DMS53 treated with DMSO at 0.1 percent for 48 hours (cell line): ENCODE measurements around the gene CREBZF.

Source experiments
- DNase-seq: peaks from one replicate; lab custom pipeline; 2025; ENCODE audit not compliant: unreplicated experiment; lab: John Stamatoyannopoulos, UW

Gene CREBZF

GRCh38 chr11:85664615-85665481 is at the start of gene CREBZF:
CREBZF (minus strand) TSS chr11:85665129; CDS start chr11:85664875, 254 bp downstream.
- DNase-seq: peak; percentile 98

DNA sequence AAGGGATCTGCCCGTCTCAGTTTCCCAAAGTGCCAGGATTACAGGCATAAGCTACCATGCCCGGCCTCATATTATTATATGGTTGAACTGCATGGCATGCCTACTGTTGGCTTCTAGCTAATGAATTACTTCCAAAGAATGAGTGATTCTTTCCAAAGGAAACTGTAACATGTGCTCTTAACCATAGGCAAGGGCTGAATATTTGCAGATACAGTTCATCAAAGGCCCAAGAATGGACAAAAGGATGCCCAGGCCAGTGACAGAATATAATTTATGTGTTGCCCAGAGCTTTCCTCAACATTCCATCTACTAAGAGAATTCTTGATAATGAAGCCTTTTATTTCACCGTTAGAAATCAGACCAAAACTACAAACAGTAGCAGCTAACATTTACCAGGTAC is 48.0 kb upstream of the CREBZF start:
- no peak for DNase-seq

DNA sequence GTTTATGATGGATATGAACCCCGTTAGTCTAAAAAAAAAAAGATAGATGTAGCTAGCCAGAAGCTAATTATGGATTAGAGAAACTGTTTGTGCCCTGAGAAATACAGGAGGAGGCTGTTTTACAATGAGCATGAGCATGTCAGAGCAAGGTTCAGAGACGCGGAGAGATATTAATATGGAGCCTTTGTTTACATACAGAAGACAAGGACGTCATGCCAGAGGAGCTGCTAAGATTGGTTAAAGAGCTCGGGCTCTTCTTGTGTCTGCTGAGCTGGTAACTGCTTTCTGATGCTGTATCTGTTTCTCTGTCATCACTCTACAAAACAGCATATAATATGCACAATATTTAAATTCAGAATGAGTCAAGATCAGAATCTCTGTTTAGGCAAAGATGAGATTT is 46.0 kb upstream of the CREBZF start:
- no peak for DNase-seq

GRCh38 chr11:85709941-85710702 is 45.2 kb upstream of the CREBZF start:
- DNase-seq: no peak

GRCh38 chr11:85705800-85706199 is 40.9 kb upstream of the CREBZF start:
- DNase-seq: no peak

- no peak for DNase-seq
Measured at GRCh38 chr11:85704967-85705366, 40.0 kb upstream of the CREBZF start.

DNA sequence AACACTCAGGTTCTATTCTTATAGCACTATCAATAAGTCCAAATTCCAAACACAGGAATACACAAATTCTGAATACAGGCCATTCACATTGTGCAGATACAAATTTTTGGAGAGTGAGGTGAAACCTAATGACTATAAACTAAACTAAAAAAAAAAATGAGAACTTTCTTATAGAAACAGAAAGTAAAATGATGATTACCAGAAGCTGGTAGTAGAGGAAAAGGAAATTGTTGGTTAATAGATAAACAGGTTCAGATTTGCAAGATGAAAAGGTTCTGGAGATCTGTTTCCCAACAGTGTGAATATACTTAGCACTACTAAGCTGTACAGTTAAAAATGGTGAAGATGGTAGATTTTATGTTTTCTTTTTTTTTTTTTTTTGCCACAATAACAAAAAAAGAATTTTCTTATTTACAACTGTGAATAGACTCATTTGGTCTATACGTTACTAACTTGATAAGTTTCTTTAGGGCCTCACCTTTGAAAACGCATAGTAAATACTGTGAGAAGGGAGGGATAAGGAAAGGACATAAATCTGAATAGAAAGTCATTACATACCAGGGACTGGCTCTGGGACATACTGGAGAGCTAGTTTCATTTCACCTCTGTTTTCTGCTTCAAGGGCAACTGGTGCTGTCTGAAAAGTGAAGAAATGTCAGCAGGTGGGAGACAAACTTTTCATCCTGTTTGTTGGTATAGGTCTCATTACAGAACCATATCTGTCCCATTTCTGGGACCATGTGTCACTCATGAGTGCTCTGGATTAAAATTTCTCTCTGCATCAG is 35.2 kb upstream of the CREBZF start:
- no peak for DNase-seq

DNA sequence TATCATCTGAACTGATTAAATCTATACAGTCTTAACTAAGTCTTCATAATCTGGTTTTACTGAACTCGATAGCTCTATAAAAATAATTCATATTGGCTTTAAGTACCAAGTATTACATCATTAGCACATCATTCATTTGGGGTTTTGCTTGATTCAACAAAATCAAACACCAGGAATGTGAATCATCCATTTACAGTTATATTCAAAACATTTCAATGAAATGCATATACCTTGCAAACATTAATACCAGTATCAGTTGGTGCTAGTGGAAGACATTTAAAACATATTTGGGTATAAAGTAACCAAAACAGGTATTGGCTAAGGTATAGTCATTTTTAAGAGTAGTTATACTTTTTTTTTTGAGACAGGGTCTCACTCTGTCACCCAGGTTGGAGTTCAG is 33.3 kb upstream of the CREBZF start:
- DNase-seq: no peak

- DNase-seq: no peak
Measured at GRCh38 chr11:85697747-85698146, 32.8 kb upstream of the CREBZF start.

- no peak for DNase-seq
Measured at GRCh38 chr11:85695546-85695945, 30.6 kb upstream of the CREBZF start.

- peak; percentile 79 for DNase-seq
Measured at GRCh38 chr11:85694385-85694980, 29.6 kb upstream of the CREBZF start.

- DNase-seq: peak; percentile 100
Measured at GRCh38 chr11:85685820-85686459, 21.0 kb upstream of the CREBZF start, which contains the start of gene CCDC89. CCDC89 (minus strand) TSS chr11:85686195; CDS start chr11:85686130, 65 bp downstream.

- DNase-seq: peak; percentile 79
Measured at GRCh38 chr11:85685125-85685819, 20.3 kb upstream of the CREBZF start.

DNA sequence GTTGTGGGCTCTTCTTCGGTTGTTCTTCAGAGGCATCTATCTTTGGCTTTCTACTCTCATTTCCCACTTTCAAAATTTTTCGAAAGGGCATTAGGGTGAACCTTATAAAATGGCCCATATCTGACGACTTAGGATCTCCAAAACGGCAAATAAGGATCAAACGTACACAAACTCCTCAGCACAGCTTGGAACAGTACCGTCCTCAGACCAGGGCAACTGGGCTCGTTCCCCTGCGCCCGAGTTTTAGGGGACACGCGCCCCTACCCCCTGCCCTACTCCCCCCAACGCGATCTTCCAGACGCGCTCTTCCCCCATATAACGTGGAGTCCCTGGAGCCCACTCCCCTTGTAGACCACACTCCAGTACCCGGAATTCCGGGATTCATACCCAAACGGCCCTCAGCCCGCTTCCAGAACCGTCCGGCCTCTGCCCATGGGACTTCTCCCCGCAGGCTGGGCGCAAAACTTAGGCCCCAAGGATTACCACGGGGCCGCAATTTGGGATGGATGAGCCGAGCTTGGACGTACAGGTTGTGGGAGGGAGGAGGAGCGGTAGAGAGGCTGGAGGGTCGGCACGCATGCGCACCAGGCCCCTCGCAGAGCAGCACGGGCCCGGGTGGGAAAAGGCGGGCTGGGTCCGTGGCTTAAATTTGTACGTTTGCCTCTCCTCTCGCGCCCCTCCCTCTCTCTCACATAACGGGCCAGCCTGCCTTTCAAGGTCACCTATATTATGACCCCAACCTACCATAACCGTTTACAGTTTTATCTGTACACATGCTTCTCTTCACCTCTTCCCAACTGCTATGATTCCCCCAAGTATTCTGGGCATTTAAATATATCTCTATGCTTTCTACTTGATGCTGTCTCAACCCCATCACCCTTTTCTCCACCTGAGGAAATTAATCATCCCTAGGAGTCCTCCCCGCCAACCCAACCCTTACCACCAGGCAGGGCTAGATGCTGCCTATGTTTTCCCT is 17.7 kb upstream of the CREBZF start:
- peak; percentile 74 for DNase-seq

GRCh38 chr11:85680897-85681296 is 16.0 kb upstream of the CREBZF start:
- DNase-seq: no peak

GRCh38 chr11:85679576-85679975 is 14.6 kb upstream of the CREBZF start:
- DNase-seq: no peak

DNA sequence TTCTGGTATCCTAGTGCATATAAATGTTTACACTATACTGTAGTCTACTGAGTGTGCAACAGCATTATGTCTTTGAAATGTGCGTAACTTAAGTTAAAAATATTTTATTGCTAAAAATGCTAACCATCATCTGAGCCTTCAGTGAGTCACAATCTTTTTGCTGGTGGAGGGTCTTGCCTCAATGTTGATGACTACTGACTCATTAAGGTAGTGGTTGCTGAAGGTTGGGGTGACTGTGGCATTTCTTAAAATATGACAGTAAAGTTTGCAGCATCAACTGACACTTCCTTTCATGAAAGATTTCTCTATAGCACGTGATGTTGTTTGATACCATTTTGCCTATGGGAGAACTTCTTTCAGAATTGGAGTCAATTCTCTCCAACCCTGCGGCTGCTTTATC is 8.5 kb upstream of the CREBZF start:
- DNase-seq: no peak

DNA sequence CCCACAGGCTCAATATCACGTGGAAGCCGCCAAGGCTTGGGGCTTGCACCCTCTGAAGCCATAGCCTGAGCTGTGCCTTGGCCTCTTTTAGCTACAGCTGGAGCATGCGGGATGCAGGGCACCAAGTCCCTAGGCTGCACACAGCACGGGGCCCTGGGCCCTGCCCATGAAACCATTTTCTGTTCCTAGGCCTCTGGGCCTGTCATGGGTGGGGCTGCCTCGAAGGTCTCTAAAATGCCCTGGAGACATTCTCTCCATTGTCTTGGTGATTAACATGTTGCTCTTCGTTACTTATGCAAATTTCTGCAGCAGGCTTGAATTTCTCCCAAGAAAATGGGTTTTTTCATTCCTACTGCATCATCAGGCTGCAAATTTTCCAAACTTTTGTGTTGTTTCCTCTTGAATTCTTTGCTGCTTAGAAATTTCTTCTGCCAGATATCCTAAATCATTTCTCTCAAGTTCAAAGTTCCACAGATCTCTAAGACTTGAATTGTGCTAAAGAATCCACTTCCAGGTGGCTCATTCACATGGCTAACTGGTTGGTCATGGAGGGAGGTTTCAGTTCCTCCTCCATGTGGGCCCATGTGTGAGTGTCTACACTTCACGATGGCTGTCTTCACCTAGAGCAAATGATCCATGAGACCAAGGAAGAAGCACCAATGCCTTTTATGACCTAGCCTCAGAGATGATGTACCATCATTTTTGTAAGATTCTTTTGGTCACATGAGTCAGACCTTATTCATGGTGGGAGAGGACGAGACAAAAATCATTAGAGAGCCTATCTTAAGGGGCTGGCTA is 7.4 kb upstream of the CREBZF start:
- DNase-seq: no peak
